H1 (cell line): ENCODE results near the gene GRIK4. TPM values are rescaled to one million over a fixed set of nuclear protein-coding genes. Genes with fewer than 3 reads are reported as not detected.

Experiments
- ASH2L ChIP-seq: fragments of 200-600, 300-600 bp; sonication (generic); IDR thresholded peaks from one replicate; pipeline ENCODE4 v1.7.1; 2017; ENCODE audit warnings: low read length
- BACH1 ChIP-seq: IDR thresholded peaks from 2 replicates; pipeline ENCODE4 v1.6.1; 2012; ENCODE audit warnings: low read length, improper control_type of control experiment
- CBX5 ChIP-seq: fragments of 300-800, 300-1000 bp; sonication (generic); IDR thresholded peaks from 2 replicates; pipeline ENCODE4 v1.7.1; 2016; ENCODE audit warnings: antibody characterized with exemption, low read length, low read depth
- CHD7 ChIP-seq: fragments of 300-600 bp; sonication (generic); IDR thresholded peaks from 2 replicates; pipeline ENCODE4 v1.7.1; 2012; ENCODE audit warnings: low read length, moderate library complexity, mild to moderate bottlenecking, inconsistent platforms; ENCODE audit not compliant: insufficient replicate concordance
- KDM5A ChIP-seq: fragments of 200-600 bp; IDR thresholded peaks from 2 replicates; pipeline ENCODE4 v1.7.1; 2012; ENCODE audit warnings: mild to moderate bottlenecking, low read length, inconsistent platforms, mixed read lengths
- MAX ChIP-seq: IDR thresholded peaks from 2 replicates; pipeline ENCODE4 v1.6.1; 2012; ENCODE audit warnings: inconsistent platforms
- PHF8 ChIP-seq: fragments of 200-600 bp; sonication (generic); conservative IDR thresholded peaks from 2 replicates; pipeline ENCODE4 v1.7.1; 2012; ENCODE audit warnings: low read depth, mild to moderate bottlenecking, inconsistent platforms, low read length, moderate library complexity
- RXRA ChIP-seq: IDR thresholded peaks from 2 replicates; pipeline ENCODE4 v1.6.1; 2011; ENCODE audit warnings: low read depth, mild to moderate bottlenecking, low read length, moderate library complexity; ENCODE audit not compliant: insufficient read depth
- TBP ChIP-seq: IDR thresholded peaks from 2 replicates; pipeline ENCODE4 v1.6.1; 2011; ENCODE audit warnings: low read depth, low read length, improper control_type of control experiment
- TCF12 ChIP-seq: IDR thresholded peaks from 2 replicates; pipeline ENCODE4 v1.6.1; 2011; ENCODE audit warnings: low read depth, mild to moderate bottlenecking, low read length
- YY1 ChIP-seq: IDR thresholded peaks from 2 replicates; pipeline ENCODE4 v1.6.1; 2011; ENCODE audit warnings: low read depth, mild to moderate bottlenecking, low read length
- ZNF274 ChIP-seq: IDR thresholded peaks from 2 replicates; pipeline ENCODE4 v1.7.0; 2012; ENCODE audit warnings: low read length, borderline replicate concordance; ENCODE audit errors: extremely low read depth
- polyA plus RNA-seq, 7 experiments: library from polyadenylated mRNA; depleted of rRNA in 3 of 7; stranded (reverse) in 5 of 7; unstranded in 2 of 7; fragments of >200 nt in 5 of 7; fragments of 200-250 nt in 2 of 7; gene quantifications; 1 replicate in 5 of 7; 2 replicates in 1 of 7; 4 replicates in 1 of 7; pipeline versions ENCODE4 v1.2.1 to v1.2.3, GENCODE V29; 2011 to 2013; ENCODE audit warnings: missing spikeins in 2 of 7, mixed read lengths in 2 of 7
- total RNA-seq: library from RNA; stranded (reverse); fragmentation: NEBNext Ultra II Directional; extraction: Animal tissue kit (Norgen Biotek cat#: 25700); gene quantifications from 2 replicates; pipeline ENCODE4 v1.2.1, GENCODE V29; 2021

The GRIK4 gene
- total and polyA plus RNA-seq, 2 of the 8 experiments (the other 6 are each of a cell fraction or from before 2014, with no cell fraction given), result 1.2 to 2.9 TPM

- TF ChIP-seq CHD7, result no peak
- no peak for TF ChIP-seq TCF12
- no peak for TF ChIP-seq ASH2L
- TF ChIP-seq PHF8, result no peak
- TF ChIP-seq ZNF274, result no peak
- no peak for TF ChIP-seq BACH1
- no peak for TF ChIP-seq RXRA
- no peak for TF ChIP-seq MAX
- TF ChIP-seq CBX5, result no peak
- no peak for TF ChIP-seq YY1
- no peak for TF ChIP-seq TBP
- no peak for TF ChIP-seq KDM5A
Measured at GRCh38 chr11:120883404-120884080, 372.0 kb downstream of the GRIK4 start (continued).
